ENCODE data around the gene ALOX5.

- no peak for TF ChIP-seq CTCF (IDR thresholded peaks at IDR 0.05)
- TF ChIP-seq PBX3 (IDR thresholded peaks at IDR 0.05): no peak
Observed at GRCh38 chr10:45398595-45398994, 24.6 kb downstream of the ALOX5 start.

All from SK-N-SH (cell line).